ENCODE measurements around the gene EXTL2. TPM values are rescaled to one million over a fixed set of nuclear protein-coding genes. Genes with fewer than 3 reads are reported as not detected.

Gene EXTL2
- total RNA-seq, 1 experiment from 2014 or later, result 9.8 TPM

GRCh38 chr1:100874433-100874832 is 20.2 kb downstream of the EXTL2 start:
- Histone ChIP-seq H3K4me1 (ENCODE audit: control insufficient read depth, insufficient read depth, low read length) (no peaks in the 10 kb centered on the region), H3K27ac (ENCODE audit: low read length) (no peak overlapping the region), H3K36me3 (ENCODE audit: control insufficient read depth, insufficient read depth, low read length) (no peaks in the 10 kb centered on the region), H3K27me3 (ENCODE audit: control insufficient read depth, insufficient read depth, low read length) (no peaks in the 10 kb centered on the region), H3K4me3 (ENCODE audit: low read depth in 2 of 2, low read length in 2 of 2) (no peak overlapping the region), H3K9me3 (ENCODE audit: control insufficient read depth, insufficient read depth, low read depth, low read length) (no peaks in the 10 kb centered on the region)
- intact Hi-C loops (cut with micrococcal nuclease; ENCODE audit: unreplicated experiment) (no loop called here), in situ Hi-C loops (cut with HindIII; ENCODE audit: low pct_unique_long_range_greater_than_20kb, low sequenced_read_pairs) (no loop called here)
- CTCF ChIA-PET, result no interaction called here
- POLR2A ChIA-PET, result no interaction called here
- ATAC-seq (no peak), DNase-seq (ENCODE audit: low read depth, low spot score) (no peak)
- TF ChIP-seq TCF7L2 (IDR thresholded peaks at IDR 0.05; ENCODE audit: low read depth, low read length) (no peak), POLR2AphosphoS5 (IDR thresholded peaks at IDR 0.05; ENCODE audit: low read depth, low read length) (no peak), SIN3A (IDR thresholded peaks at IDR 0.05; ENCODE audit: borderline replicate concordance, insufficient read depth, low read depth, low read length) (no peak), CTCF (IDR thresholded peaks at IDR 0.05) (no peak), REST (IDR thresholded peaks at IDR 0.05; ENCODE audit: insufficient read depth in 1 of 2, low read depth in 2 of 2, low read length in 1 of 2) (no peak)
- no TSS peak for BruUV-seq (replicated peaks)

DNA sequence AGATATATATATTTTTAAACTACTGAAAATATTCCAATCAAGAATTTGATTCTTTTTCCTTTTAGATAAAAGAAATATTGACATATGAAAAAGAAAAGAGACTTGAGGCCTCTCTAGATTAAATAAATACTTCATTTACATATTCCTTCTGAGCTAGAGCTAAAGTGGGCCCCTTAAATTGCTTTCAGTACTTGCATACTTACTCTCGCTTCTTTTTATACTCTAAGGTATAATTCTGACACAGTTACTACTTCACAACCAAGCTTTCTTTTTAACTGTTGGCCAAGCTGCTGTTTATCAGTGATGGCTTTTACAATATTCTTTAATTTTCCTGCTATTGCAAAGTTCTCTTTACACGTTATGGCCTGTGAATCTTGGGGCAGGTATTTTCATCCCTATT is 24.6 kb downstream of the EXTL2 start:
- Histone ChIP-seq H3K36me3 (ENCODE audit: control insufficient read depth, insufficient read depth, low read length) (no peaks in the 10 kb centered on the region), H3K27ac (ENCODE audit: low read length) (no peak overlapping the region), H3K4me3 (ENCODE audit: low read depth in 2 of 2, low read length in 2 of 2) (no peak overlapping the region), H3K27me3 (ENCODE audit: control insufficient read depth, insufficient read depth, low read length) (no peaks in the 10 kb centered on the region), H3K4me1 (ENCODE audit: control insufficient read depth, insufficient read depth, low read length) (no peaks in the 10 kb centered on the region), H3K9me3 (ENCODE audit: control insufficient read depth, insufficient read depth, low read depth, low read length) (no peaks in the 10 kb centered on the region)
- POLR2A ChIA-PET, result no interaction called here
- CTCF ChIA-PET, result no interaction called here
- no peak for ATAC-seq
- DNase-seq (ENCODE audit: low read depth, low spot score), result no peak
- no peak for TF ChIP-seq CTCF (IDR thresholded peaks at IDR 0.05)
- TF ChIP-seq REST (IDR thresholded peaks at IDR 0.05; ENCODE audit: insufficient read depth in 1 of 2, low read depth in 2 of 2, low read length in 1 of 2), result no peak
- no peak for TF ChIP-seq TCF7L2 (IDR thresholded peaks at IDR 0.05; ENCODE audit: low read depth, low read length)
- TF ChIP-seq POLR2AphosphoS5 (IDR thresholded peaks at IDR 0.05; ENCODE audit: low read depth, low read length), result no peak
- no peak for TF ChIP-seq SIN3A (IDR thresholded peaks at IDR 0.05; ENCODE audit: borderline replicate concordance, insufficient read depth, low read depth, low read length)
- intact Hi-C loops (cut with micrococcal nuclease; ENCODE audit: unreplicated experiment) (loop anchor here (2.0 to 5.0 kb wide), 4 partner anchors 263 to 1063 kb away; partner anchors contain the start of gene GPR88), in situ Hi-C loops (cut with HindIII; ENCODE audit: low pct_unique_long_range_greater_than_20kb, low sequenced_read_pairs) (no loop called here)
- BruUV-seq (replicated peaks), result no TSS peak

Data from Panc1 (cell line).